H9 (cell line): ENCODE measurements around the gene HEPH. TPM values are rescaled to one million over a fixed set of nuclear protein-coding genes. Genes with fewer than 3 reads are reported as not detected.

Experiments
- DNase-seq: peaks from one replicate; pipeline ENCODE4 v3.0.0-alpha.2; 2017
- H2AFZ ChIP-seq: one replicate; pipeline ENCODE4 v1.6.1; 2013; ENCODE audit warnings: mild to moderate bottlenecking, low read length, control low read depth, moderate library complexity
- H2AK5ac ChIP-seq: 2 replicates; pipeline ENCODE4 v1.6.1; 2013; ENCODE audit warnings: low read length, control low read depth, mixed read lengths; ENCODE audit not compliant: insufficient read length
- H2BK120ac ChIP-seq: one replicate; pipeline ENCODE4 v1.6.1; 2013; ENCODE audit warnings: low read depth, mild to moderate bottlenecking, low read length, control low read depth, inconsistent platforms; ENCODE audit not compliant: poor library complexity, severe bottlenecking
- H2BK12ac ChIP-seq: 2 replicates; pipeline ENCODE4 v1.6.1; 2013; ENCODE audit warnings: low read length, control low read depth, mixed read lengths, low read depth; ENCODE audit not compliant: insufficient read length
- H2BK15ac ChIP-seq: 2 replicates; pipeline ENCODE4 v1.6.1; 2013; ENCODE audit warnings: low read depth, low read length, control low read depth
- H2BK20ac ChIP-seq: one replicate; pipeline ENCODE4 v1.6.1; 2013; ENCODE audit warnings: low read depth, mild to moderate bottlenecking, low read length, control low read depth, inconsistent platforms; ENCODE audit not compliant: poor library complexity, severe bottlenecking
- H2BK5ac ChIP-seq: 2 replicates; pipeline ENCODE4 v1.6.1; 2013; ENCODE audit warnings: low read length, control low read depth, mixed read lengths; ENCODE audit not compliant: insufficient read length
- H3K14ac ChIP-seq: 2 replicates; pipeline ENCODE4 v1.6.1; 2013; ENCODE audit warnings: low read length, control low read depth; ENCODE audit not compliant: insufficient read depth
- H3K18ac ChIP-seq: 2 replicates; pipeline ENCODE4 v1.6.1; 2013; ENCODE audit warnings: low read depth, mild to moderate bottlenecking, mixed read lengths, low read length, control low read depth; ENCODE audit not compliant: insufficient read length
- H3K23ac ChIP-seq: 2 replicates; pipeline ENCODE4 v1.6.1; 2013; ENCODE audit warnings: low read length, control low read depth, mixed read lengths, low read depth; ENCODE audit not compliant: insufficient read length
- H3K23me2 ChIP-seq: 2 replicates; pipeline ENCODE4 v1.6.1; 2013; ENCODE audit warnings: low read depth, mild to moderate bottlenecking, mixed read lengths, low read length, control low read depth; ENCODE audit not compliant: insufficient read length, poor library complexity, severe bottlenecking
- H3K27ac ChIP-seq: 2 replicates; pipeline ENCODE4 v1.5.1; 2013; ENCODE audit warnings: low read length, control low read depth, mixed read lengths, low read depth; ENCODE audit not compliant: insufficient read length
- H3K27me3 ChIP-seq: 2 replicates; pipeline ENCODE4 v1.6.1; 2013; ENCODE audit warnings: low read length, control low read depth, inconsistent platforms; ENCODE audit not compliant: insufficient read depth
- H3K4ac ChIP-seq: 2 replicates; pipeline ENCODE4 v1.6.1; 2013; ENCODE audit warnings: low read depth, mild to moderate bottlenecking, control low read depth, inconsistent platforms, low read length, moderate library complexity
- H3K4me1 ChIP-seq: 2 replicates; pipeline ENCODE4 v1.6.1; 2013; ENCODE audit warnings: low read length, control low read depth, inconsistent platforms; ENCODE audit not compliant: insufficient read depth
- H3K4me2 ChIP-seq: 2 replicates; pipeline ENCODE4 v1.6.1; 2013; ENCODE audit warnings: low read length, control low read depth, mixed read lengths; ENCODE audit not compliant: insufficient read length, insufficient read depth
- H3K56ac ChIP-seq: 2 replicates; pipeline ENCODE4 v1.6.1; 2013; ENCODE audit warnings: low read depth, mild to moderate bottlenecking, mixed read lengths, low read length, control low read depth; ENCODE audit not compliant: insufficient read length
- H3K79me1 ChIP-seq: 2 replicates; pipeline ENCODE4 v1.6.1; 2013; ENCODE audit warnings: low read depth, mild to moderate bottlenecking, moderate library complexity, low read length, control low read depth, inconsistent platforms; ENCODE audit not compliant: insufficient read depth, poor library complexity, severe bottlenecking
- H3K79me2 ChIP-seq: 2 replicates; pipeline ENCODE4 v1.6.1; 2013; ENCODE audit warnings: low read length, control low read depth, inconsistent platforms; ENCODE audit not compliant: insufficient read depth
- H3K9ac ChIP-seq: 2 replicates; pipeline ENCODE4 v1.6.1; 2013; ENCODE audit warnings: low read length, control low read depth, mixed read lengths; ENCODE audit not compliant: insufficient read length; ENCODE audit errors: extremely low read depth
- H3K9me3 ChIP-seq: one replicate; pipeline ENCODE4 v1.6.1; 2013; ENCODE audit warnings: low read depth, low read length, inconsistent platforms; ENCODE audit not compliant: control insufficient read depth
- H3T11ph ChIP-seq: one replicate; pipeline ENCODE4 v1.6.1; 2013; ENCODE audit warnings: mild to moderate bottlenecking, low read length, control low read depth, inconsistent platforms
- H4K20me1 ChIP-seq: one replicate; pipeline ENCODE4 v1.6.1; 2013; ENCODE audit not compliant: control insufficient read depth, insufficient read length, insufficient read depth
- H4K5ac ChIP-seq: 2 replicates; pipeline ENCODE4 v1.6.1; 2013; ENCODE audit warnings: low read depth, mild to moderate bottlenecking, mixed read lengths, low read length, control low read depth; ENCODE audit not compliant: insufficient read length
- H4K8ac ChIP-seq: replicated peaks from 2 replicates; pipeline ENCODE4 v1.6.1; 2013; ENCODE audit warnings: low read length, control low read depth, mixed read lengths, low read depth; ENCODE audit not compliant: insufficient read length
- H4K91ac ChIP-seq: 2 replicates; pipeline ENCODE4 v1.6.1; 2013; ENCODE audit warnings: low read depth, mild to moderate bottlenecking, moderate library complexity, mixed read lengths, low read length, control low read depth; ENCODE audit not compliant: insufficient read length
- H3K27ac Mint-ChIP-seq, 3 experiments: 2 replicates in 2 of 3; 3 replicates in 1 of 3; pipeline ENCODE4 v1.8.0; 2020 to 2021; ENCODE audit warnings: mixed read lengths in 3 of 3, mild to moderate bottlenecking in 1 of 3, moderate library complexity in 1 of 3
- H3K27me3 Mint-ChIP-seq: 2 replicates; pipeline ENCODE4 v1.8.0; 2021; ENCODE audit warnings: low read depth, mild to moderate bottlenecking, moderate library complexity, mixed read lengths
- H3K36me3 Mint-ChIP-seq, 3 experiments: 2 replicates in 2 of 3; 3 replicates in 1 of 3; pipeline ENCODE4 v1.8.0; 2020 to 2021; ENCODE audit warnings: low read depth in 3 of 3, mixed read lengths in 3 of 3; ENCODE audit not compliant: insufficient read depth in 1 of 3
- H3K4me1 Mint-ChIP-seq, 2 experiments: 2 replicates each; pipeline ENCODE4 v1.8.0; 2020; ENCODE audit warnings: mixed read lengths in 2 of 2
- H3K4me3 Mint-ChIP-seq, 2 experiments: 2 replicates in 1 of 2; 3 replicates in 1 of 2; pipeline ENCODE4 v1.8.0; 2020 to 2021; ENCODE audit warnings: mild to moderate bottlenecking in 2 of 2, mixed read lengths in 2 of 2, moderate library complexity in 1 of 2
- H3K9me3 Mint-ChIP-seq, 2 experiments: 2 replicates in 1 of 2; 3 replicates in 1 of 2; pipeline ENCODE4 v1.8.0; 2020; ENCODE audit warnings: mild to moderate bottlenecking in 2 of 2, mixed read lengths in 2 of 2, moderate library complexity in 1 of 2
- WGBS: extraction: QIAGEN DNeasy Blood & Tissue Kit; methylation state at CpG from one replicate; pipeline ENCODE4 v1.1.7; 2013; ENCODE audit warnings: missing lambda C conversion rate, low lambda C conversion rate, mixed read lengths; ENCODE audit not compliant: insufficient read length; ENCODE audit errors: extremely low coverage; 5-methylcytosine and 5-hydroxymethylcytosine counted together
- total RNA-seq: library from RNA; stranded (reverse); gene quantifications from 2 replicates; pipeline ENCODE4 v1.2.1, GENCODE V29; 2021
- TF ChIP-seq, protein P1 (sequence below): fragments of 200-600 bp; sonication (generic); conservative IDR thresholded peaks from 3 replicates; pipeline ENCODE4 v1.8.0; 2021; ENCODE audit warnings: antibody characterized with exemption, mild to moderate bottlenecking

HEPH gene
- total RNA-seq, 1 experiment from 2014 or later, result 60.6 TPM

DNA sequence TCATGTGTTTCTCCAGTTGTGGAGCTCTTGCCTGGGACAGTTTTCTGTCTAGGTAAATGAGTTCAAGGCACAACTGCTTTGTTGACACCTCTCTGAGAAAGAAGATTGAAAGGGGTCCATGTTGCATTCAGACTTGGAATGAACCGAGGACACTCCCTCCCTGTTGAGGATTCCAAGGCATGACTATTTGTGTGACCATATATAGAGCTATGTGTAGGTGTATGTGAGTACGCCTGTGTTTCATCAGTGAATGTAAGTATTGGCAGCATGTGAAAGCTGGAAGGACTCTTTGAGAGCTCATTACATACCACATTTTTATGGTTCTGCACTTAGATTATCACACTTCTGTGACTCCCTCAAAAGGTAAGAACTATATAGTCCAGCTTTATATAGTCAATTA, 3.4 kb downstream of the HEPH start:
- TF ChIP-seq, protein P1, sequence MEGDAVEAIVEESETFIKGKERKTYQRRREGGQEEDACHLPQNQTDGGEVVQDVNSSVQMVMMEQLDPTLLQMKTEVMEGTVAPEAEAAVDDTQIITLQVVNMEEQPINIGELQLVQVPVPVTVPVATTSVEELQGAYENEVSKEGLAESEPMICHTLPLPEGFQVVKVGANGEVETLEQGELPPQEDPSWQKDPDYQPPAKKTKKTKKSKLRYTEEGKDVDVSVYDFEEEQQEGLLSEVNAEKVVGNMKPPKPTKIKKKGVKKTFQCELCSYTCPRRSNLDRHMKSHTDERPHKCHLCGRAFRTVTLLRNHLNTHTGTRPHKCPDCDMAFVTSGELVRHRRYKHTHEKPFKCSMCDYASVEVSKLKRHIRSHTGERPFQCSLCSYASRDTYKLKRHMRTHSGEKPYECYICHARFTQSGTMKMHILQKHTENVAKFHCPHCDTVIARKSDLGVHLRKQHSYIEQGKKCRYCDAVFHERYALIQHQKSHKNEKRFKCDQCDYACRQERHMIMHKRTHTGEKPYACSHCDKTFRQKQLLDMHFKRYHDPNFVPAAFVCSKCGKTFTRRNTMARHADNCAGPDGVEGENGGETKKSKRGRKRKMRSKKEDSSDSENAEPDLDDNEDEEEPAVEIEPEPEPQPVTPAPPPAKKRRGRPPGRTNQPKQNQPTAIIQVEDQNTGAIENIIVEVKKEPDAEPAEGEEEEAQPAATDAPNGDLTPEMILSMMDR, result no peak
- WGBS, result no CpG with 5 or more reads among the region's 2 CpGs
- Histone ChIP-seq H3K23ac (no peak overlapping the region), H3K4me1 (no peaks in the 10 kb centered on the region), H2BK120ac (no peak overlapping the region), H3K27ac (no peak overlapping the region), H2BK15ac (no peak overlapping the region), H4K8ac (no peak overlapping the region), H3K4ac (no peak overlapping the region), H3K4me2 (no peak overlapping the region), H2BK12ac (no peak overlapping the region), H2AFZ (no peak overlapping the region), H2BK5ac (no peak overlapping the region), H4K91ac (no peak overlapping the region), H3K14ac (no peak overlapping the region), H3K23me2 (no peaks in the 10 kb centered on the region), H3K79me2 (peaks cover 4% of the 10 kb centered on the region; the same call in 1 of the 2 replicates), H2BK20ac (no peak overlapping the region), H3K56ac (no peak overlapping the region), H3T11ph (no peak overlapping the region), H3K79me1 (no peaks in the 10 kb centered on the region), H3K27me3 (no peaks in the 10 kb centered on the region; the same call in 1 of the 2 replicates), H3K18ac (no peak overlapping the region), H4K20me1 (no peaks in the 10 kb centered on the region), H4K5ac (no peak overlapping the region), H3K9ac (no peak overlapping the region), H3K9me3 (peaks cover 42% of the 10 kb centered on the region), H2AK5ac (no peak overlapping the region)
- H3K9me3 Mint-ChIP-seq, result peaks cover 43 to 60% of the 10 kb centered on the region in 2 experiments
- DNase-seq, result no peak
- no peak overlapping the region; a peak in 1 of 5 replicates for H3K4me3 Mint-ChIP-seq
- H3K27ac Mint-ChIP-seq, result no peak overlapping the region
- no peaks in the 10 kb centered on the region; the same call in 1 of the 2 replicates for H3K27me3 Mint-ChIP-seq
- peaks cover 6 to 7% of the 10 kb centered on the region in 2 experiments; a peak in 2 of 4 replicates for H3K4me1 Mint-ChIP-seq
- peaks cover 0 to 14% (median 9%) of the 10 kb centered on the region in 3 experiments; a peak in 4 of 7 replicates for H3K36me3 Mint-ChIP-seq
